Lower lobe of right lung (tissue), 2 donors: Measurements from ENCODE around the gene FOXN3. TPM values are rescaled to one million over a fixed set of nuclear protein-coding genes. Genes with fewer than 3 reads are reported as not detected.

ENCODE experiments used
- ATAC-seq, 2 donors: fragments of 200-7000 bp; cut with Tn5 transposase; one replicate each; pipeline ENCODE4 v1.9.1; 2020 to 2022; ENCODE audit warnings: mild to moderate bottlenecking in 2 of 2, moderate library complexity in 2 of 2
- DNase-seq: peaks from one replicate; pipeline ENCODE4 v3.0.0-alpha.2; 2020
- H3K27ac ChIP-seq: fragments of 200-600 bp; one replicate; pipeline ENCODE4 v1.8.0; 2022
- H3K27me3 ChIP-seq: fragments of 200-600 bp; one replicate; pipeline ENCODE4 v1.8.0; 2022; ENCODE audit warnings: low read depth
- H3K36me3 ChIP-seq: fragments of 200-600 bp; one replicate; pipeline ENCODE4 v1.8.0; 2022; ENCODE audit warnings: mild to moderate bottlenecking
- H3K4me1 ChIP-seq: fragments of 200-600 bp; one replicate; pipeline ENCODE4 v1.8.0; 2022
- H3K4me3 ChIP-seq: fragments of 200-600 bp; one replicate; pipeline ENCODE4 v1.8.0; 2022; ENCODE audit warnings: mild to moderate bottlenecking
- H3K9me3 ChIP-seq: fragments of 200-600 bp; one replicate; pipeline ENCODE4 v1.8.0; 2022
- CTCF ChIP-seq: fragments of 200-600 bp; IDR thresholded peaks from one replicate; pipeline ENCODE4 v1.8.0; 2022; ENCODE audit warnings: antibody characterized with exemption, mild to moderate bottlenecking
- intact Hi-C: fragments of 100-400 bp; cut with DNase I; formaldehyde crosslinking; loops from one replicate; pipeline ENCODE4 v1.11.0; 2022
- long read RNA-seq: library from polyadenylated mRNA; unstranded; transcript quantifications from one replicate; pipeline ENCODE4 v2.0.0, GENCODE V29; 2021
- total RNA-seq: library from RNA; stranded (reverse); fragmentation: NEBNext Ultra II Directional; extraction: Animal tissue kit (Norgen Biotek cat#: 25700); gene quantifications from one replicate; pipeline ENCODE4 v1.2.1, GENCODE V29; 2021
- donor health status: DM: no; HTN: yes; CAD: no; lungs with severe emphysema.

Gene FOXN3
- total RNA-seq, result 116 TPM
- long read RNA-seq, transcript FOXN3-219 (5 exons, 2,421 nt), result minor isoform, 8 of 159 reads
- long read RNA-seq, transcript FOXN3-214 (6 exons, 2,692 nt), result major isoform, 15 of 159 reads
- long read RNA-seq, partial matches to known transcripts, result 7 of 159 reads
- long read RNA-seq, other reads (novel, unspliced or antisense), result 122 of 159 reads

- no peaks in the 10 kb centered on the region for H3K27me3 ChIP-seq
- peak within 1 kb of the TSS; percentile 94 for H3K27ac ChIP-seq
- peak; percentile 82 to 88 for ATAC-seq
- no peak for TF ChIP-seq CTCF
- intact Hi-C loops, result no loop called here
- H3K4me1 ChIP-seq, result peaks cover 33% of the 10 kb centered on the region
- H3K9me3 ChIP-seq, result no peaks in the 10 kb centered on the region
- peak; percentile 94 for DNase-seq
- peak within 1 kb of the TSS; percentile 84 for H3K4me3 ChIP-seq
- peaks cover 6% of the 10 kb centered on the region for H3K36me3 ChIP-seq
Observed at GRCh38 chr14:89417091-89417464, at the start of gene FOXN3. FOXN3 (minus strand) TSS chr14:89417233; CDS start chr14:89412476, 4,757 bp downstream.

GRCh38 chr14:89466484-89466883 lies 49.5 kb upstream of the FOXN3 start:
- Histone ChIP-seq H3K27ac (no peak overlapping the region), H3K36me3 (no peaks in the 10 kb centered on the region), H3K4me3 (no peak overlapping the region), H3K27me3 (no peaks in the 10 kb centered on the region), H3K4me1 (peaks cover 8% of the 10 kb centered on the region), H3K9me3 (no peaks in the 10 kb centered on the region)
- no peak for TF ChIP-seq CTCF
- no peak for DNase-seq
- peak; percentile 74 to 78 for ATAC-seq
- intact Hi-C loops, result no loop called here

GRCh38 chr14:89465876-89466275 lies 48.8 kb upstream of the FOXN3 start:
- Histone ChIP-seq H3K4me1 (peaks cover 5% of the 10 kb centered on the region), H3K36me3 (no peaks in the 10 kb centered on the region), H3K9me3 (no peaks in the 10 kb centered on the region), H3K27me3 (no peaks in the 10 kb centered on the region), H3K27ac (no peak overlapping the region), H3K4me3 (no peak overlapping the region)
- TF ChIP-seq CTCF, result no peak
- ATAC-seq, result no peak
- no peak for DNase-seq
- intact Hi-C loops, result no loop called here

- H3K4me3 ChIP-seq, result no peak overlapping the region
- peaks cover 8% of the 10 kb centered on the region for H3K4me1 ChIP-seq
- no peaks in the 10 kb centered on the region for H3K9me3 ChIP-seq
- H3K36me3 ChIP-seq, result no peaks in the 10 kb centered on the region
- no peak overlapping the region for H3K27ac ChIP-seq
- intact Hi-C loops, result no loop called here
- TF ChIP-seq CTCF, result no peak
- DNase-seq, result no peak
- no peak for ATAC-seq
- no peaks in the 10 kb centered on the region for H3K27me3 ChIP-seq
Observed at GRCh38 chr14:89461256-89461655, 44.2 kb upstream of the FOXN3 start.

- Histone ChIP-seq H3K4me3 (no peak overlapping the region), H3K27ac (no peak overlapping the region), H3K9me3 (no peaks in the 10 kb centered on the region), H3K36me3 (no peaks in the 10 kb centered on the region), H3K4me1 (peaks cover 8% of the 10 kb centered on the region), H3K27me3 (no peaks in the 10 kb centered on the region)
- TF ChIP-seq CTCF, result no peak
- ATAC-seq, result no peak
- intact Hi-C loops, result no loop called here
- no peak for DNase-seq
Observed at GRCh38 chr14:89458713-89459420, 41.8 kb upstream of the FOXN3 start.
